Left colon (tissue), 2 donors: ENCODE measurements around the gene FOXL2NB. TPM values are rescaled to one million over a fixed set of nuclear protein-coding genes. Genes with fewer than 3 reads are reported as not detected.
"Not testable (repeated sequence)": the region's sequence is repeated elsewhere in the genome, so short reads cannot be mapped to it uniquely, and the experiment has no call there.

Experiments used
- ATAC-seq: fragments of 200-7000 bp; cut with Tn5 transposase; one replicate; pipeline ENCODE4 v1.9.1; 2020; ENCODE audit warnings: mild to moderate bottlenecking, moderate library complexity
- DNase-seq, 2 donors: peaks; one replicate each; pipeline ENCODE4 v3.0.0-alpha.2; 2020
- intact Hi-C, 2 donors: fragments of 100-400 bp; cut with DNase I in 1 of 2; cut with micrococcal nuclease in 1 of 2; formaldehyde crosslinking; loops; one replicate each; pipeline versions ENCODE4 v1.11.2 to v1.14.0; 2022; cut with DNase I, micrococcal nuclease
- total RNA-seq, 2 donors: library from RNA; stranded (reverse); fragmentation: NEBNext Ultra II Directional; extraction: Animal tissue kit (Norgen Biotek cat#: 25700); gene quantifications; one replicate each; pipeline ENCODE4 v1.2.1, GENCODE V29; 2021
- donor health status: DM: no; HTN: no; CAD: no.
- donor health status: DM: yes; HTN: yes; CAD: no.

FOXL2NB gene
- total RNA-seq, 2 donors from 2014 or later: not detected

DNA sequence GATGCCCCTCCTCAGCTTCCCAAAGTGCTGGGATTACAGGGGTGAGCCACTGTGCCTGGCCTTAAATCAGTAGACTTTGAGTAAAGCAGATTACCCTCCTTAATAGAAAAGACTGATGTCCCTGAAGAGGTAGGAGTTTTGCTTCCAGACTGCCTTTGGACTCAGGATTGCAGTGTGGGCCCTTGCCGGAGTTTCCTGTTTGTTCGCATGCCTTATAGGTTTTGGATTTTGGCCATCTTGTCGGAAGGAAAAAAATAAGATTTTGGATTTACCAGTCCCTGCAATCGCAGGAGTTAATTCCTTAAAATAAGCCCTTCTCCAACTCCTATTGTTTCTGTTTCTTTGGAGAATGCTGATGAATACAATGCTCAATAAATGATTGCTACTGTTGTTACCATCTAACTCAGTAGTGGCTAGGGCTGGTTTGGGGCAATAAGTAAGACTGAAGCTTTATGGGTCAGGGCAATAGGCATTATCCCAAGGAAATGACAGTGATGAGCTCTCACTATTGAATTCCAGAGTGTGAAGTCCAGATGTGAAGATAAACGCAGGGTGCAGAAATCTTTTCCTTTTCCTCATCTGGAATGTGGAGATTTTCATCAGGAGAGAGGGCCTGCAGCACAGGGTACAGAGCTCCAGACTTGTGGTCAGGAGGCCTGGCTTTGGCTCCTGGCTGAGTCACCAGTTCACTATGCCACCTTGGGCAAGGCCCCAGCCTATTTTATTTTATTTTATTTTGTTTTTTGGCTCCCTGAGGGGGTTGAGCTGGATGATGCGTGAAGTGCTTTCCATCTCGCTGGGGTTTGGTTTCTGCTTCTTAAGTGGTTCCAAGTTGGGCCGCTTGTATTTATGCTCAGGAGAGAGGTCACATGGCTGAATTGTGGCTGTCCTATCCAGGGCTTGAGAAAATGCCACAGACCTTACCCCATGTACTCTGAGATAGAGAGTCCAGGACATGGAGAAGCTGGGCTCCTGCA, 25.4 kb upstream of the FOXL2NB start:
- no peak for ATAC-seq
- no peak for DNase-seq
- intact Hi-C loops: no loop called here

DNA sequence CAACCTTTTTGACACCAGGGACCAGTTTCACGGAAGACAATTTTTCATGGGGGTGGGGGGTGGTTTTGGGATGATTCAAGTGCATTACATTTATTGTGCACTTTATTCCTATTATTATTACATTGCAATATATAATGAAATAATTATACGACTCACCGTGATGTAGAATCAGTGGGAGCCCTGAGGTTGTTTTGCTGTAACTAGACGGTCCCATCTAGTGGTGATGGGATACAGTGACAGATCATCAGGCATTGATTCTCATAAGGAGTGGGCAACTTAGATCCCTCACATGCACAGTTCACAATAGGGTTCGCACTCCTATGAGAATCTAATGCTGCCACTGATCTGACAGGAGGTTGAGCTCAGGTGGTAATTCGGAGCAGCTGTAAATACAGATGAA, 24.6 kb upstream of the FOXL2NB start:
- intact Hi-C loops, DNase-seq, ATAC-seq: not testable (repeated sequence)

DNA sequence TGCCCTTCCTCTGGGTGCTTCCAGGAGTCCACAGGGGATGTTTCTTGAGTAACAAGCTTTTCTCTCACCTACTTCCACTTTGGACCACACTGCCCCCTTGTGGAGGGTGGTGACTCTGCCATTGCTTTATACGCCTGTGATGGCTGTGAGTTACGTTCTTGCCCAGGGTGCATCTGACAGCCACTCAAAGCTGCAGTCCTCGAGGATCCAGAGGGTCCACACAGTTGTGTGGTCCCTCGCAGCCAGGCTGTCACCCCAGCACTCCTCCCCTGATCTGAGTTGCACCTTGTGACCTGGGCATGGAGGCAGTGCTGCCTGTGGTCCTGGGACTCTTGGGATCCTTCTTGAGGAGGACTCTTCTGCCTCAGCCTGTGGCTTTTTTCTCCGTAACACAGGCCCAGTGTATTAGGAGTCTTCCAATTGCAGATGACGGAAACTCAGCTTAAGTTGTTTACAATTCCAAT, 23.5 kb upstream of the FOXL2NB start:
- ATAC-seq: peak; percentile 94
- intact Hi-C loops: no loop called here
- peak; percentile 67 to 89 for DNase-seq

DNA sequence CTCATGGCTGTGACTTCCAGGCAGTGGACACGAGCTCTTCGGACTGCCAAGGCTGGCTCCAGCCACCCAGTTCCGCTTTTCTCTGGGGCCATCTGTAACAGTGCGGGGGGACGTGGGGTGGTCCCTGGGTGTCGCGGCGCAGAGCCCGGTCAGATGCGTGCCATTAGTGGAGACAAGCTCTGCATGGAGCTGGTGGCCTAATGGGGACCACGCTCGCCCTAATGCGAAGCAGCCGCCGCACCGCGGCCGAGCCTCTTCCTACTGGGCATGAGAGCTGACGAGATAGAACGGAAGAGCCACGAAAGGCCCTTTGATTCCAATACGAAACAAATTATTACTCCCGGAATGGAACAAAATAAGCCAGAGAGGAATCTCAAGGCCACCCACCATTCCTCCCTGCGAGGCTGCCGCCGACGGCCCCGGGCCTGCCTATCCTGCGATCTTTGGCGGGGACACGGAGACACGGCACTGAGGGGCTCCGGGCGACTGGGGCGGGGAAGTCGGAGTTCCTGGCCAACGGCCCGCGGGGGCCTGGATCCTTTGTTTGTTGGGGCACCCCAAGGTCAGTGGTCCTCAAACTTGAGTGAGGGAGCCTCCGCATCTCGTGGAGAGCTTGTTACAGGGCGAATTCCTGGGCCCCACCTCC, 18.2 kb upstream of the FOXL2NB start:
- no peak for DNase-seq
- intact Hi-C loops: no loop called here
- ATAC-seq: no peak

DNA sequence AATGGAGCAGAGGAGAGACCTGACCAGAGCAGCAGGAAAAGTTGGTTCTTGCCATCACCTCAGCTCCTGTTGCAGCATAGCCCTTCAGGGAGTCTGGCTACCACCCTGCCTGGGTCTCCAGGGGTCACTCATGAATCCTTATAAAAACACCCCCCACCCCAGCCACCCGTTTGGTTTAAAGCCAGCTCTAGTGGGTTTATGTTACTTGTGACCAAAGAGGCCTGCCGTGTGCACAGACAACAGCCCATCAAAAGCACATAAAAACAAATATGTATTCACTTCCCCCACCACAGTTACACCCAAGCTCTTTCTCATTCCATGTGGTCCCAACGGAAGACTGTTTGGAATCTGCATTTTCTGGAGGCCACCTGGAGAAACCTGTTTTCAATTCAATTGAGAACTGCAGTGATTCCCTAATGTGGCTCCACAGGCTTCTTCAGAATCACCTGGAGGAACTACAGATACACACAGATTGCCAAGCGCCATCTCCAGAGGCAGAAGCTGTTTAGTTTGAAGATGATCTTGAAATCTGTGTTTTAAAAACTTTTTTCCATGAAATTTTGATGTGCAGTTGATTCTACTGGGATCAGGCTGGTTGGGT, 13.8 kb upstream of the FOXL2NB start:
- intact Hi-C loops: loop anchor here in 1 of 2 donors (10.0 kb wide), 1 partner anchor 518 kb away; no protein-coding TSS in a partner anchor

DNA sequence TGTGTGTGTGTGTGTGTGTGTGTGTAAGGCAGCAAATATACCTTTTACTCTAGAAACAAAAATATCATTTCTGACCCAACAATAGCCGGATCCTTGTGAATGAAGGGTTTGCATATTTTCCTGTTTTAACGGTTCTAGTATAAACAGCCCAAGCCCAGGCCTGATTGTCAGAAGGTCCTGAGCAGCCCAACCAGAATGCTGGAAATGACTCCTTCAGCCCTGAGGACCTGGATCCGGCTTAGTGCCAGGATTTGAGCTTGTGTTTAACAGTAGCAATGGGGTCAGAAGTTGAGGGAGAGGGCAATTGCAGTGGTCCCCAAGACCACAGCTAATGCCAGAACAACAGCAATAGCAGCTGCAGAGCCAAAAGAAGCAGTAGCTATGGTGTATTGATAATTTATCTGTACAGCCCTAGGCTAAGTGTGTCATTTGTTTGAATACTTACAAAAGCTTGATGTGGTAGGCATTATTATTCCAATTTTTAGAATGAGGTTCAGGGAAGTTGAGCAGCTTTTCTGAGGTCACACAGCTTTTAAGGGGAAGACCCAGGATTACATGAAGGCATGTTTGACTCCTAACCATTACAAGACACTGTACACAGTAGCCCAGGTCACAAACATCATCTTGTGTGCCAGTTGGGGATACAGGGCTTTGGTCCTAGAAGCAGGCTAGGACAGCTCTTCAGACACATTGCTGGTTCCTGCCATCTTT, 12.9 kb upstream of the FOXL2NB start:
- intact Hi-C loops: loop anchor here in 1 of 2 donors (10.0 kb wide), 1 partner anchor 519 kb away; no protein-coding TSS in a partner anchor
- DNase-seq (no peak), ATAC-seq (no peak)

More for the DNA sequence above, 13.8 kb upstream of the FOXL2NB start:
- DNase-seq (no peak), ATAC-seq (no peak)

DNA sequence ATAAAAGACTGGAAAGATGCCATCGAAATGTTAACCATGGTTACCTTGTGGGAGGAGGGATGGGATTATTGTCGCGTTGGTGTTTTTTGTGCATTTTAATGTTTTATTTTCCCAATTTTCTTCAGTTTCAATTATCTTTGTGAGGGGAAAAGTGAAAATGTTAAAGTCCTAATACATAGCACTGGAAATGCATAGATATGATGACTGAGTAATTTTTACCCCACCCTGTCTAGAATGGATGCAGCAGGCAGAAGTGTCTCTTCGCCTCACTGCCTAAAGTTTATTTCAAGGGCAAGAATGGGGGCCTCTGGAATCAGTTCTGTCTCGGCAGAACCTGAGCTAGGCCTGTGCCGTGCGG, 11.5 kb upstream of the FOXL2NB start:
- ATAC-seq (no peak), DNase-seq (no peak)
- intact Hi-C loops: loop anchor here in 1 of 2 donors (5.0 to 10.0 kb wide), 2 partner anchors 392 to 521 kb away; no protein-coding TSS in a partner anchor

DNA sequence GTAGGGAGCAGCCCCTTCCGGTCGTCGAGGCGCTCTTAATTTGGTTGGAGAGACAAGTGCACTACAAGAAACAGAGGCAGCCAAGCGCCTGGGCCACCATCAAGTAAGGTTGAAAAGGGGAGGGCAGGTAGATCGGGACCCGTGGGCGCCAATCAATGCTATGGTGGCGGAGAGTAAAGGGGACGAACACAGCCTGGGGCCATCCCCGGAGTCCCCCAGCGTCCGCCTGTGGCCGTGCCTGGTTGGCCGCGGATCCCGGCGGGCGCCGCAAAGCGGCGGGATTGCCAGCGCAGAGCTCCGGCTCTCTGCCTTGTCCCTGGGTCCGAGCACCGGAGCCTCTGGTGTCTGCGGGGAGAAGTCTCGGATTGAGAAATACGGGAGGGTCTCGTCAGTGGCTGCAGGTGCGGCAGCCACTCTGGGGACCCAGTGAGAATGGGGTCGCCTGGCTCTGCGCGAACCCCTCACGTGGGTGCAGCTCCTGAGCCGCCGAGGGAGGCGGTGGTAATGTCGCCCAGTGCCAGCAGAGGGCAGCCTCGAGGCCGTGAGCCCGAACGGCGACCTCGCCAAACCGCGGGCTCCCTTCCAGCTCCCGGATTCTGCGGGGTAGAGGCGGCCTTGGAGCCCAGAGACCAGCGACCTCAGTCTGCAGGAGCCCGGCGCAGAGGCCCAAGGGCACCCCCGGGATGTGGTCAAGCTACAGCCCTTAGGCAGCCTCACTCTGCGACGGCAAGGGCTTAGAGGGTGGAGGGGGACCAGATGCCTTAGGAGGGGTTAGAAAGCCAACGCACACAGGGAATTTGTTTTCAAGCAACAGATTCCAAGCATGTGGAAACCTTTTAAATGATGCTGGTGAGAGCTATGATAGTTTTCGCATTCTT, 10.9 kb upstream of the FOXL2NB start:
- intact Hi-C loops: loop anchor here in 1 of 2 donors (5.0 to 10.0 kb wide), 2 partner anchors 391 to 521 kb away; no protein-coding TSS in a partner anchor
- ATAC-seq (peak; percentile 85), DNase-seq (peak in 1 of 2 donors; percentile 80)

DNA sequence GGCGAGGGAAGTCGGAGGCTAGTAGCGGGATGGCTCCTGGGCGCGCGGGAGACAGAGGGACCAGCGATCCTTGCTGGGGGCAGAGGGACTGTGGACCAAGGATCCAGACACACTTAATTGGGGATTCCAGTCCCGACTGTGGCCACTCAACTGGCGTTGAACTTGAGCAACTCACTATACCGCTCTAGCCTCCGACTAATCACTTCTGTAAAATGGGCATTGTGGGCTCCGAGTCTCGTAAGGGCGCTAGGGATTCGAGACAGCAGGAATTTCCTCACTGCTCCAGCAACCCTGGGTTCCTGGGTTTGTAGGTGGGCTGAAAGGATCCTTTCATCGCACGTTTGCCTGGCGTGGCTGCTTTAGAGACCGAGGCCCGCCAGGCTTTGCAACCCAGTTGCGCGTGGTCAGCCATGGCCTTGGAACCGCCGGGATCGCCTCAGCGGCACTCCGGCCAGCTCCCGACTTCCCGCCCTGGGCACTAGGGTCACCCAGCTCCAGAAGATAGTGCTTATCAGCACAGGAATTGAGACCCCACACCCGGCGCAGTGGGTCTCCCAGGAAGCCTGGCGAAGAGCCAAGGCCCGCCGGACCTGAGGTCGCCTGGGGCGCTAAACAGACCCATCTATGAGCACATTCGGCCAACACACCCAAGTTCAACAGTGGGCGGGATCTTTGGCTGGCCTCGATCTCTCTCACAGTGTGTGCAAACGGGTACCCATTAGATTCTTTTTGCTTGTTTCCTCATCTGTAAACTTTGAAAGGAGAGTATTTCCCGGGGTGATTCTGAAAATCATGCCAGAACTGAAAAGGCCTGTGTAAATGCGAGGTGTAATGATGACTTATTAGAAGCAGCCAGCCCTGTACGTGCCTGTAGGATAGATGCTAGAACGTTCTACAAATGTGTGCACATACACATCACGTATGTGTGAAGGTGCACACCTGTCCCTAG, 10.0 kb upstream of the FOXL2NB start:
- intact Hi-C loops: loop anchor here in 1 of 2 donors (5.0 to 10.0 kb wide), 2 partner anchors 390 to 522 kb away; no protein-coding TSS in a partner anchor
- ATAC-seq: no peak
- DNase-seq: no peak

DNA sequence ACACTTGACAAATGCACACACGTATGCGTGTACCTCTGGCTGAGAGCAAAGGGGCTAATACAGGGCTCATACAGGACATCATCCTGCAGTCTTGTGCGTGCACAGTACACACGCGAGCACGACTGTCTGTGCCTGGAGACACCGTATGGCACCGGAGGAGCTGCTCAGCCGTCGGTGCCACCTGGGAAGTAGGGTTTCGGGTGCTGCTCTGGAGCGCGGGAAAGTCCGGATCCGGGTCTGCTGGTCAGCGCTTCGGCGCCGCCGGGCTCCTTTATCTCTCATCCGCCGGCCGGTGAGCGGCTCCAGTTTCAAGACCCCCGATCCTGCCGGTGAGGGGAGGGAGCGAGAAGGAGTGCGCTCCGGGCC, 9.3 kb upstream of the FOXL2NB start:
- intact Hi-C loops: loop anchor here in 1 of 2 donors (5.0 to 10.0 kb wide), 2 partner anchors 390 to 523 kb away; no protein-coding TSS in a partner anchor
- ATAC-seq: no peak
- no peak for DNase-seq

DNA sequence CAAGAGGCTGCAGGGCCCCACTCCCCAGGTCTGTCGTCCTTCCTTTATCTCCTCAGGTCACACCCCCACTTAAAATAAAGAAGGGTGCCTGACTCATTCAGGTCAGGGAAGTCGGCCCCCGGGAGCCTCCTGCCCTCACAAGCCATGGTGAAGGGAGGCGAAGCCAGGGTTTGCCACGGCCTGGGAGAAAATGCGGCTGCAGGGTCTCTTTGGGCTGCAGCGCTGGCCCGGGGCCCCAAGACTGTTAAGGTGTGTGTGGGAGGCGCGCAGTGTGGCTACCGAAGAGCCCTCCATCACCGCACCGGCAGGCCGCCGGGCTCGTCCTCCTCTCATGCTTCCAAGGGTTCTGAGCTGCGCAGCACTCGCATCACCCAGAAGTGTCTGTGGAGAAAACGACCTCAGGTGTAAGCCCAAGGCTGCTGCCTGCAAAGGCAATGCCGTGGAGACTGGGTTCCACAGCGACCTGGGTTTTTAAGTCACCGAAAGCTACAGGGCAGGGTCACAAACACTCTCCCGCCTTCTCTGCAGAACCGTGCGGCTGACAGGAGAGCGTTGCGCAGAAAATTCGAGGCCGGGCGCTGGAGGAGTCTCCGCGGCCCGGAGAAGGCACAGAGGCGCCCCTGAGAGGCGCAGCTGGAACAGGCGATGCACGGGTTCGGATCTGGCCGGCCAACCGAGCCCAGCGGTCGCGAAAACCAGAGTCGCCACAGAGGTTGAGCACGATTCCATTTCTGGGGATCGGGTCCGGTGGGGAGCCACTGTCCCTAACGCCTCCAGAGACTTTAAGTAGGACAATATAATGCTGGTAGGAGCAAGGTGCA, 8.8 kb upstream of the FOXL2NB start:
- ATAC-seq (no peak), DNase-seq (no peak)
- intact Hi-C loops: loop anchor here in 1 of 2 donors (5.0 to 10.0 kb wide), 2 partner anchors 389 to 523 kb away; no protein-coding TSS in a partner anchor

DNA sequence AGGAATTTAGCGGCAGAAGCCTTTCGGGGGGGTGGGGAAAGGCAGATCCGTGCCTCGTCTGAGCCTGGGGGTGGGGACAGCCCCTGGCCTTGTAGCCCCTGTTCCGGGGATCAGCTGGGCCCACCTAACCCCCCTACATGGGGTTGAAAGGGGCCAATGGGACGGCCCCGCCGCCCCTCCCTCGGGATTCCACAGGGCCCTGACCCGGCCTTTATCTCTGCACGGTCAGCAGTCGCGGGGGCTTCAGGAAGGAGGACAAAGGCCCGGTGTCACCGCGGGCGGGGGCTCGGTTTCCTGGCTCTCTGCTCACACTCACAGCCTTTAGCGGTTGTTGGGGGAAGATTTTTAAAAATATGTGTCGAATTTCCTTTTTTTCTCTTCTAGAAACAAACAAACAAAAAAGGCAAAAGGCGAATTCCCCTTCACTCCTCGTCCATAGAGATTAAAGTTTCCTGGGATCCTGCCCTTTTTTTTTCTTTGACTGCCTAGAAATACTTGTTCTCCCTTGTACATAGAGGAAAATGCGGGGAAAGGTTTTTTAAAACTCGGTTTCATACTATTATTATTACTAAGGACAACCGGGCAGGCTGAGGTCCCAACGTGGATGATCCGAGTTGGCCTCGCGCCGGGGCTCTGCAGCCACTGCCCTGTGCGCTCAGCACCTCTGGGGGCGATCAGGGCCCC, 8.0 kb upstream of the FOXL2NB start:
- ATAC-seq: no peak
- intact Hi-C loops: loop anchor here in 1 of 2 donors (5.0 to 10.0 kb wide), 2 partner anchors 388 to 524 kb away; no protein-coding TSS in a partner anchor
- no peak for DNase-seq

DNA sequence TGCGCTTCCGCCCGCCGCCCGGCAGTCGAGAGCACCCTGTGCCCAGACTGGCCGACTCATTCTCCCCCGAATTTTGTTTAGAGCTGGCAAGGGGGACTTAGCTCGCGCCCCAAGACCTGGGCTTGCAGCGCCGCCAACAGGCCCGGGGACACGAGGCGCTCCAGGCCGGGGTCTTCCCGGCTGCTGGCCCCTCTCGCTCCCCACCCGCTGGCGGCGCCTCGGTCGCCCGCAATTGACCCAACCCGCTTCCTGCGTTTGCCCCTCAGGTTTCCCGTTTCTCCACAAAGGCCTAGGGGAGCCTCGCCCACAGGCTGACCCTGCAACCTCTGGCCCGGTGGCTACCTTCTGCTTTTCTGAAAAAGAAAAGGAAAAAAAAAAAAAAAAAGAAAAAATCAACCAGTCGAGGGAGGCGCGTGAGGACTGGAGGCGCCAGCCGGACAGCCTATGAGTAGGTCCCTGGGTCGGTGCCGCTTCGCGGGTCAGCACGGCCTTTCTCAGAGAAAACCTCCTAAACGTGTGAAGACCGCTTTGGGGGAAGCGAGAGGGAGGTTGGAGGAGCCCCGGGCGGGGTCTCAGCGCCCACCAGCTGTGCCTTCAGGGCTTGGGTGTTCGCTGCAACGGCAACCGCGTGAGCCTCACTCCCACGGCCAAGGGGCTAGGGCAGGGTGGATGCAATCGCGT, 7.3 kb upstream of the FOXL2NB start:
- intact Hi-C loops: loop anchor here in 1 of 2 donors (5.0 to 10.0 kb wide), 2 partner anchors 388 to 525 kb away; no protein-coding TSS in a partner anchor
- DNase-seq (no peak), ATAC-seq (no peak)

DNA sequence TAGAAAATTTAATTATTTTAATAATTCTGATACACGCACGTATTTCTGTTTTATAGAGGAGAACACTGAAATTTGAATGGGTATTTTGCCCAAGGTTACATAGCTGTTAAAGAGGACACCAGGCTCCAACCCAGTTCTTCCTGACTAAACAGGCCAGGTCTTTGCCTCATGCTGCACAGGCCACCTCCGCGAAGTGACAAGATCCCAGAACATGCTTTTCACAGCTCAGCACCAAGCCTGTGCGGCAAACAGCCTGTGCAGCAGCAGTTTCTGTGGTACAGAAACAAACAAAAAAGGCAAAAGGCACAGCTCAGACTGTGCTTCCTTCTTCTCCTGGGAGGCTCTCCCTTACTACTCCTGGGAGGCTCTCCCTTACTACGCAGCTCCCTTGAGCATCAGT, 6.6 kb upstream of the FOXL2NB start:
- ATAC-seq (no peak), DNase-seq (no peak)
- intact Hi-C loops: no loop called here
